Measurements from ENCODE around the gene FMO4.

GRCh38 chr1:171266930-171267329 lies 47.1 kb upstream of the FMO4 start:
- TF ChIP-seq CTCF (IDR thresholded peaks at IDR 0.05; ENCODE audit: low read length) (no peak), EZH2 (IDR thresholded peaks at IDR 0.05; ENCODE audit: borderline replicate concordance, low read length) (no peak)

Measured in OCI-LY1 (cell line).